GM12891 (cell line): ENCODE results near the gene TMEM271.

Experiments
- POLR2A ChIP-seq: IDR thresholded peaks from 2 replicates; pipeline ENCODE4 v1.6.1; 2011; ENCODE audit warnings: low read depth, low read length, control low read depth
- POLR2AphosphoS5 ChIP-seq: IDR thresholded peaks from 2 replicates; pipeline ENCODE4 v1.6.1; 2011; ENCODE audit warnings: low read depth, low read length, control low read depth

DNA sequence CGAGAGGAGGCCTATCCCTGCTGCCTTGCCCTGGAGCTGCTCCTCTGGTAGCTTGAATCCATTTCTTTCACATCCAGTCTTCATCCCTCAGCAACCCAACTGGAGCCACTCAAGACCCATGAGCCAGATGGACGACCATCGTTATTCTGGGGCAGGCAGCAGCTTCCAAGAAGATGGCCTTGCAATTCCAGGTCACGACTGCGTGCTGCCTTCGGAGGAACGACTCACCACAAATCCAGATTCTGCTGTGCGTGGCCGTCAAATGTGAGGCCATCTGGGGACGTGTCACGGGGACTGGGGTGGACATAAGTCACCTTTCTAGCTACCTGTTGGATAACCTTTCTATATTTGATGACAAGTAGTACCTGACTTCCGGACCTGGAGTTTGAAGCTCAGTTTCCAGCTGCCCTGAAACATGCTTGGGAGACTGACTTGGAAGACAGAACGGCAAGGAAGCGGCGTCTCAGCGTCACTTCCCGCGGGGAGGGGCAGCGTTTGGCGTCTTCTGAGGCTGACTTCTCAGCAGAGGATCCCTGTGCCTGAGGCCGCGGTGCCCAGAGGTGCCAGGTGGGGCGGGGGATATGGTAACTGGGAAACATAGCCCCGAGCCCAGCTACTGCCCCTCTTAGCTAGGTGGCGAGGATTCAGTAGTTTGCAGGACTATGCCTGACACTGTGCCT lies 11.7 kb upstream of the TMEM271 start:
- TF ChIP-seq POLR2AphosphoS5: no peak
- TF ChIP-seq POLR2A: no peak
